HG02981 (cell line): ENCODE measurements around the gene ACOX3.
"Not testable (repeated sequence)": the region's sequence is repeated elsewhere in the genome, so short reads cannot be mapped to it uniquely, and the experiment has no call there.

Experiments
- ATAC-seq: cut with Tn5 transposase; IDR thresholded peaks from one replicate; pipeline ENCODE4 v1.9.1; 2021; ENCODE audit warnings: mild to moderate bottlenecking, moderate library complexity; ENCODE audit not compliant: unreplicated experiment

The ACOX3 gene

GRCh38 chr4:8343967-8344331 is 96.6 kb downstream of the ACOX3 start:
- no peak for ATAC-seq

- no peak for ATAC-seq
Measured at GRCh38 chr4:8343262-8343966, 97.1 kb downstream of the ACOX3 start.

GRCh38 chr4:8342651-8343261 is 97.8 kb downstream of the ACOX3 start:
- ATAC-seq = no peak

GRCh38 chr4:8341691-8342090 is 98.8 kb downstream of the ACOX3 start:
- no peak for ATAC-seq

- not testable (repeated sequence) for ATAC-seq
Measured at GRCh38 chr4:8341281-8341680, 99.2 kb downstream of the ACOX3 start.

- no peak for ATAC-seq
Measured at GRCh38 chr4:8340781-8341241, 99.7 kb downstream of the ACOX3 start.

- no peak for ATAC-seq
Measured at GRCh38 chr4:8338351-8338961, 102.1 kb downstream of the ACOX3 start.

- ATAC-seq = no peak
Measured at GRCh38 chr4:8336412-8337075, 104.0 kb downstream of the ACOX3 start.

- ATAC-seq = no peak
Measured at GRCh38 chr4:8335848-8336247, 104.7 kb downstream of the ACOX3 start.

GRCh38 chr4:8334786-8335460 is 105.6 kb downstream of the ACOX3 start:
- ATAC-seq = no peak

GRCh38 chr4:8333726-8334460 is 106.6 kb downstream of the ACOX3 start:
- no peak for ATAC-seq

- ATAC-seq = no peak
Measured at GRCh38 chr4:8332891-8333331, 107.6 kb downstream of the ACOX3 start.

- ATAC-seq = no peak
Measured at GRCh38 chr4:8332038-8332857, 108.3 kb downstream of the ACOX3 start.

GRCh38 chr4:8331575-8331955 is 109.0 kb downstream of the ACOX3 start:
- no peak for ATAC-seq

- no peak for ATAC-seq
Measured at GRCh38 chr4:8330821-8331574, 109.5 kb downstream of the ACOX3 start.

- no peak for ATAC-seq
Measured at GRCh38 chr4:8329859-8330761, 110.4 kb downstream of the ACOX3 start.

GRCh38 chr4:8329560-8329858 is 111.0 kb downstream of the ACOX3 start:
- ATAC-seq = no peak
